GM12878 (cell line): ENCODE measurements around the gene PCDHAC2. TPM values are rescaled to one million over a fixed set of nuclear protein-coding genes. Genes with fewer than 3 reads are reported as not detected.

Source experiments
- KLF5 ChIP-seq: fragments of 450-650 bp; IDR thresholded peaks from 2 replicates; pipeline ENCODE4 v1.6.1; 2014; ENCODE audit warnings: mild to moderate bottlenecking; ENCODE audit not compliant: partially characterized antibody
- MYC ChIP-seq: IDR thresholded peaks from 2 replicates; pipeline ENCODE4 v1.6.1; 2011; ENCODE audit warnings: mild to moderate bottlenecking, low read length, moderate library complexity, inconsistent platforms; ENCODE audit not compliant: insufficient read depth, insufficient replicate concordance, insufficient read length, severe bottlenecking
- NRF1 ChIP-seq: conservative IDR thresholded peaks from 2 replicates; pipeline ENCODE4 v1.6.1; 2011; ENCODE audit warnings: mild to moderate bottlenecking, low read depth, low read length, improper control_type of control experiment
- PAX8 ChIP-seq: fragments of 450-650 bp; IDR thresholded peaks from 2 replicates; pipeline ENCODE4 v1.6.1; 2017; ENCODE audit warnings: mild to moderate bottlenecking, moderate library complexity
- PRDM15 ChIP-seq: fragments of 450-650 bp; formaldehyde crosslinking; IDR thresholded peaks from 2 replicates; pipeline ENCODE4 v1.4.0; 2020; ENCODE audit warnings: mild to moderate bottlenecking, moderate library complexity
- RELA ChIP-seq: fragments of 450-650 bp; IDR thresholded peaks from 2 replicates; pipeline ENCODE4 v1.8.0; 2014; ENCODE audit warnings: borderline replicate concordance; ENCODE audit not compliant: partially characterized antibody
- SMAD1 ChIP-seq: fragments of 450-650 bp; IDR thresholded peaks from 2 replicates; pipeline ENCODE4 v1.6.1; 2018; ENCODE audit warnings: mild to moderate bottlenecking, low read depth; ENCODE audit not compliant: partially characterized antibody
- SUZ12 ChIP-seq: fragments of 200-600 bp; sonication (generic); IDR thresholded peaks from one replicate; pipeline ENCODE4 v1.6.1; 2018; ENCODE audit warnings: antibody characterized with exemption, mild to moderate bottlenecking; ENCODE audit not compliant: unreplicated experiment
- ZBTB33 ChIP-seq: fragments of 450-650 bp; IDR thresholded peaks from 2 replicates; pipeline ENCODE4 v1.6.1; 2017; ENCODE audit warnings: mild to moderate bottlenecking
- ZNF24 ChIP-seq: fragments of 450-650 bp; IDR thresholded peaks from 2 replicates; pipeline ENCODE4 v1.6.1; 2017; ENCODE audit warnings: antibody characterized with exemption, mild to moderate bottlenecking
- ZNF274 ChIP-seq: IDR thresholded peaks from one replicate; pipeline ENCODE4 v1.8.0; 2011; ENCODE audit not compliant: insufficient read length, insufficient read depth
- polyA plus RNA-seq, 11 experiments: library from polyadenylated mRNA; depleted of rRNA in 4 of 11; unstranded in 6 of 11; stranded (reverse) in 5 of 11; fragments of >200 nt; fragmentation: Nextera tagmentation in 4 of 11; fragmentation: Illumina TruSeq in 1 of 11; extraction: Ambion mirVana in 4 of 11; extraction: Trizol in 1 of 11; gene quantifications; 1 replicate in 1 of 11; 2 replicates in 10 of 11; pipeline versions ENCODE4 v1.2.1 to v1.2.3, GENCODE V29; 2011 to 2016; ENCODE audit warnings: inconsistent platforms in 2 of 11, missing spikeins in 2 of 11, low read depth in 1 of 11
- total RNA-seq, 4 experiments: library from RNA; depleted of rRNA in 3 of 4; stranded (reverse); fragments of >200 nt in 3 of 4; fragmentation: Illumina TruSeq in 1 of 4; extraction: Trizol in 1 of 4; gene quantifications; 2 replicates each; pipeline versions ENCODE4 v1.2.1 to v1.2.3, GENCODE V29; 2013 to 2021

PCDHAC2 gene
- total and polyA plus RNA-seq, 10 of the 15 experiments (the other 5 are each of a cell fraction or from before 2014, with no cell fraction given): 0.06 TPM; not detected in 9

DNA sequence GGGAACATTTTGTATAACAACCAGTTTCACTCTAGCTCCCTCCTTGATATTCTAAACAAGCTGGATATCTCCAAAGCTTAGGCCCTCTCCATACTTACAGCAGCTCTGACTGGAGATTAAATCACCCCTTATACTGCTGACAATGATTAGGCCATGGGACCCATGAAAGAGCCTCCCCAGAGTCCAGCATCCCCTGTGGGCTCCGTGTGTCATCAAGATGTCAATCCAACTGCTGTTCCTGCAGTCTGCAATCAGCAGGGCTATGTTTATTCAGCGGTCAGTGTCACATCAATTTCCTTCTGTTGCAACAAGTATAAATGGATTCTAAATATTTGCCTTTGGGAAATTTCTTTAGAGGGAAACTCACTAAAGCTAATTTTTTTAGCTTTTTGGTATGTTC is 26.6 kb downstream of the PCDHAC2 start (continued):
- TF ChIP-seq SMAD1: no peak
- TF ChIP-seq MYC: no peak
- no peak for TF ChIP-seq RELA
- TF ChIP-seq PAX8: no peak
- TF ChIP-seq PRDM15 (CRISPR knock-in tag): no peak
- no peak for TF ChIP-seq NRF1
- TF ChIP-seq ZBTB33: no peak
- no peak for TF ChIP-seq ZNF24
- TF ChIP-seq KLF5: no peak
- no peak for TF ChIP-seq SUZ12
- TF ChIP-seq ZNF274: no peak
